Measurements from ENCODE around the gene TAF4B.
"Not testable (repeated sequence)": the region's sequence is repeated elsewhere in the genome, so short reads cannot be mapped to it uniquely, and the experiment has no call there.

Gene TAF4B

DNA sequence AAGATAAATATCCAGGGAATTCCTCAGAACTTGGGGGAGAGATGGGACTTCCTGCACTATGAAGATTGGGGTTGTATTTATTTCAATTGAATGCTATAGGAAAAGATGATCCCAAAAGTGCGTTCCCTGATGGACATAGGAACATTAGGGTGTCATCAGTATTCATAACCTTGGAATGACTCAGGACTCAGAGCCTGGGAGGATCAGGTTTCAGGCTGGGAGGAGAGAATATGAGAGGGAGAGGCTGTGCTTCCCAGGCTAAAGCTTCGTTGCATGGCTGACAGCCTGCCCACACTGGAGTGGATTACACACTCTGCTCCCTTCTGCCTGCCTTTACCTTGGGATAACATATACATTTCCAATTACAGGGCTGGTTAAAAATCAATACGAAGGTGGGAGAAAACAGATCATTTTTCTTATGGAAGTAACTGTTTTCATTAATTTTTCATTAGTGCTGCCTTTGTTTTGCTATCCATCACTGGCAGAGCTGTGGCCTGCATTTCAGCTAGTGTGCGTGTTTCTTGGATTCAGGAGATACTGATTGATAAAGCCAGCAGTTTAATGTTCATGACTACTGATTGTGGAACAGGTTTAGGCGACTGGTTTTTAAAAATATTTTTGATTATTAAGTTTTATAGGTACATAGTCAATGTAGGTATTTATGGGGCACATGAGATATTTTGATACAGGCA is 203.4 kb downstream of the TAF4B start:
- DNase-seq = no peak

DNA sequence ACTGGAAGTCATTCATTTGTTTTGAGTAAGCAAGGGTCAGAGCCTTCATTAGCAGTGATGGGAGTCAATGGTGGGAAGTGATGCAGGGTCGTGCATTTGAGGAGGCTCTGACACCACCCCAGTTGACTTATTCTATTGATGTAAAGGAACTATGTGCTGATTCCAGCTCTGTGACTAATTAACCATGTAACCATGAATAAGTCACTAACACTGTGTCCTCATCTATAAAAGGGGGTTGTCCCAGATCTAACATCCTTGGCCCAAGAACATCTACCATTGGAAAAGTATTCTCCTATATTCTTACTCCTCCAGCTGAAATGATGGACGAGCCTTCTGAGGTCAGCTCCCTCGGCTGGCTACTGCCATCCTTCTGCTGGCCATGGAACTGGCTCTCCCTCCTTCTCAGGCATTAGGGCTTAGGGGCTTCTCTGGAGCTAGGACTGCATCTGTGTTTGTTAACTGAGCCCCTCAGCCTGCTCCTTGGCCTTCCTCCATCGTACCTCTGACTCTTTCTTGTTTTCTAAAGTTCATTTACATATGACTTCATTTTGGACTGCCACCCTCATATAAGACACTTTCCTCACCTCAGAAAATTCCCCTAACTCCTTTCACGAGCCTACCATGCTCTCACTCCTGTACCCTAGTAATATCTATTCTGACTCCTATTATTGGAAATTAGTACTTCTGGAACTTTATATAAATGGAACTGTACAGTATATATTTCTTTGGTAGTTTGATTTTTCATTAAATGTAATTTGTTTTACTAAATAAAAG is 206.6 kb downstream of the TAF4B start:
- DNase-seq = no peak

DNA sequence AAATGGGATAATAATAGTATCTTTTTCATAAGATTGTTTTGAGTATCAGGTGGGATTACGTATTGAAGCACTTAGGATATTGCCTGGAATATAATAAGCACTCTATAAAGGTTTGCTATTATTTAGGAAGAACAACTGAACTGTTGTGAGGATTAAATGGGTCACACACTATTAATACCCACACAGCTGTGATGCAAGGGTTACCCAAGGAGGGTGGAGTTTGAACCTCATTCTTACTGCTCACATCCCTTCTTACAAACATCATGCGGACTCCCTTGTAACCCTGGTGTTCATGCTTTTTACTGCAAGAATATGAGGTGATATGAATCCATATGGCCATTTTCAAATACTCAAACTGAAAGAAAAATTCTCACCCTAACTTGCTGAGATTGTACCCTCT is 208.6 kb downstream of the TAF4B start:
- no peak for DNase-seq

DNA sequence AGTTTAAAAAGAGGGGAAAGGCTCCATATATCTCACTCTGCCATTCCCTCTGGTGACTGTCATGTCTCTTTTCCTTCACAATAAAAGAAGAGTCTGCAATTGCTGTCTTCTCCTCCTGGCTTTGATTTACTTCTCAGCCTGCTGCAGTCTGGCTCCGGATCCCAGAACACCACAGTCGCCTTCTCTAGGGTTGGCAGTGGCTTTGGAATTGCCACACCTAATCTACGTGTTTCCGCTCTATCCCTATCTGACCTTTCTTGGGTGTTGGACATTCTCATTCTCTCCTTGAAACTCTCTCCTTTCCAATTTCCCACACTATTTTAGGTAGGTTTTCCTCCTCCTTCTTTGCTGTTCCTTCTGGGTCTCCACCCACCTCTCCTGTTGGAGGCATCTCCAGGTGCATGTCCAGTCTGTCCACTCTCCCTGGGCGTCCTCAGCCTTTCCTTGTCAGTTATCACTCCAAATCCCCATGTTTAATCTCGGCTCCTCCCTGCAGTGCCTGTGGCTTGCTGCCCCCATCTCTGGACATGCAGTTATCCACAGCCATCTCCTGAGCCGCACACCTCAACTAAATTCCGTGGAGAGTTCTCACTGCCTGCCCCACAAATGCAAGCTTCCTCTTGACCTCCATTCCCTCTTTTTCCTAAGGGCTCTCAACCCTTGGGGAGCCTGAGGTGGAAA is 209.3 kb downstream of the TAF4B start:
- DNase-seq = no peak

DNA sequence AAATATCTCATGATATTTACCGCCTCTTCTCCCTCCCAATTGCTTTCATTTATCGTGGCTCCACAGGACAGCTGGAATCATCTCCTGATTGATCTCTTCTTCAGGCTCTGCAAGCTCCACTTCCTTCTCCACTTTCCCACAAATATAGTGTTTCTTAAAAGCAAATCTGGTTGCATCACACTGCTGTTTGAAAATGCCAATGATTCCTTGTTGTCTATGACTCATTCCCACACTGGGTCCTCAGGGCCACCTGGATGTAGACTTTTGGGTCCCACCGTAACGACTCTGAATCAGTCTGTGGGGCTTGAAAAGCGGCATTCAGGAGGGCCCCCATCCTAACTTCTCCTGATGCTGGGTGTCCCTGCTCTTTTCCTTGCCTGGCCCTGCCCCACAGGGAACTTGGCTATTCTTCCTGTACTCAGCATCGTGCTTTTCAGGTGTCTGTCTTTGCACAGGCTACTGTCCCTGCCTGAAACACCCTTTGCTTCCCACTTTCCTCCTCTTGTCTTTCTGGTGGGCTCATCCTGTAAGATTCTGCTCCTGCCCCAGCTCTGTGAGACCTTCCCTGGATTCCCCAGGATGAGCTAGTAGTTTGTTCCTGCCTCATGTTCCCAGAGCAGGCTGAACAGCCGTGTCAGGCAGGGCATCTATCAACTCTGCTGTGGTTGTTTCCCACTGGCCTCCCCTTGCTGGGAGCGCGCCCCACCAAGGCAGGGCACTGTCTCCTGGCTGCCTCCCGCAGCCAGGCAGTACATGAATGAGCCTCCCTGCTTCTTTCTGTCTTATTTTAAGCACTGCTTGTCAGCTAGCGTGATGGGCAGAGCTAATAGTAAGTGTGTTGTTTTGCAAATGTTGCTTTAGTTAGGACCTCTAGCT is 210.2 kb downstream of the TAF4B start:
- no peak for DNase-seq

DNA sequence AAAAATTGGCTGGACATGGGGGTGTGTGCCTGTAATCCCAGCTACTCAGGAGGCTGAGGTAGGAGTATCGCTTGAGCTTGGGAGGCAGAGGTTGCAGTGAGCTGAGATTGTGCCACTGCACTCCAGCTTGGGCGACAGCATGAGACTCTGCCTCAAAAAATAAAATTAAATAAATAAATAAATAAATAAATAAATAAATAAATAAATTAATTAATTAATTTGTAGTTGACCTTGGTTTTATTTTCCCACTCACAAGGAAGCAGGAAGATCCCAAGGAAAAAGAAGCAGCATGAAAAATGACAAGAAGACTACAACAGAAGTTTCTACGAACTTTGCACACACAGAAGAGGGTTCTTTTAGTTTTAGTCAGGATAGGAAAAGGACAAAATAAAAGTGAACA is 211.4 kb downstream of the TAF4B start:
- not testable (repeated sequence) for DNase-seq

DNA sequence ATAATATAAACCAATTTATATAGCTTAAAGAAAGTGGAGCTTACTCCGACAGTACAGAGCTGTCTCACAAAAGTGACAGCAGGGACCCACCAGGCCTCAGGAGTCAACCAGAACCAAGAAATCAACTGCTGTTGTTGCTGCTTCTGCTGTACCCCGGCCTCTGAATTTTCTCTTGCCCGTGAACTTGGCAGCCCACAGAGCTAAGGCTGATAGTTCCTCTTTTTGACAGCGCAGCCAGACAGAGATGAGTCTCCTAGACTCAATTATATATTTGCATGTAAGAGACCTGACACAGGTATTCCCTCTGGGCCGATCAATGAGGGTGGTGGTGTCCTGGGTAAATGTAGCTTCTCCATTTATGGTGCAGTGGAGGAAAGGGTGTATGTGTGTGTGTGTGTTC is 212.7 kb downstream of the TAF4B start:
- DNase-seq = no peak

DNA sequence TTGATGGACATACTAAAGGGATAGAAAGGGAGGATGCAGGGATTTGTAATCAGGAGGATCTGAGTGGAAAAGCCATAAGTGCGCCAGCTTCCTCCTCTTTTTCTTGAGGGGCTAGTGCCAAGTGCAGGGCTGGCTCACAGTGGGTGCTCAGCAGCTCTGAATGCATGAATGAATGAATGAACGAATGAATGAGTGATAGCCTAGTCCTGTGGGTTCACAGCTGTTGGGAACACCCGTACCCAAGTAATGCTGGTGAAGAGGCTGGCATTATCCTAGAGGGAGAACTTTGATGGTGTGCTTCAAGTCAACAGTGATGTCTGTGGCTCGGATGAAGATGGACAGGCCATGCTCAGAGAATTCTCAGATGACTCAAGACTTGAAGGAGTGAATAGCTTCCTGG is 213.3 kb downstream of the TAF4B start:
- DNase-seq = no peak

DNA sequence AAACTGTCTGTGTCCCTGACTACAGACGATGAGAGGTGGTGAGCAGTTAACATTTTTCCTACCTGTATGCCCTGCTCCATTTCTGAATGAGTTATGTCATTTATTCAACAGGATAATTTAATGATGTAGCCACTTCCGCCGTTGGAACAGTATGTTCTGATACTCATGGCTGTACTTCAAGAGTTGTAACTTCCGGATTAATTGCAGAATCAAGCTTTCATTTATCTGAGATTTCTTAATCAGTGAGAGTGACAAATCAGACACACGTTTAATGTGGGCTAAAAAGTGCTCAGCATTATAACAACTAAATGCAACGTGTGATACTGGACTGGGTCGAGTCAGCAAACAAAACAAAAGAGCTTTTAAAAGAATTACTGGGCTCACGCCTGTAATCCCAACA is 214.4 kb downstream of the TAF4B start:
- DNase-seq = no peak
